Uterus (tissue), 2 donors: ENCODE results near the gene PEAK1.

ENCODE experiments used
- CTCF ChIP-seq, 4 experiments: fragments of 200-600 bp in 2 of 4; fragments of 450-650 bp in 2 of 4; sonication (generic) in 2 of 4; IDR thresholded peaks; one replicate each; pipeline ENCODE4 v1.5.1; 2016 to 2019; ENCODE audit warnings: antibody characterized with exemption in 4 of 4, mild to moderate bottlenecking in 2 of 4, moderate library complexity in 1 of 4
- POLR2A ChIP-seq, 2 donors: fragments of 450-650 bp; IDR thresholded peaks; one replicate each; pipeline ENCODE4 v1.6.1; 2016; ENCODE audit warnings: antibody characterized with exemption in 2 of 2, mild to moderate bottlenecking in 1 of 2, moderate library complexity in 1 of 2

- TF ChIP-seq POLR2A (IDR thresholded peaks at IDR 0.05) (no peak), CTCF (IDR thresholded peaks at IDR 0.05) (no peak)
Measured at GRCh38 chr15:77178411-77178810, 241.5 kb downstream of the PEAK1 start.
